AG04449 (cell line): ENCODE results near the gene KISS1R.

Experiments used
- CTCF ChIA-PET: fragments of 350-600 bp; formaldehyde crosslinking; extraction: SDS; loops from one replicate; lab custom pipeline; 2021; ENCODE audit warnings: antibody characterized with exemption; lab: Yijun Ruan, JAX
- POLR2A ChIA-PET: fragments of 400-600, 350-600 bp; formaldehyde crosslinking; extraction: SDS; loops from one replicate; lab custom pipeline; 2020; ENCODE audit warnings: antibody characterized with exemption, inconsistent platforms; lab: Yijun Ruan, JAX
- DNase-seq: peaks from one replicate; pipeline ENCODE4 v3.0.0-alpha.2; 2010; ENCODE audit warnings: low read depth, low spot score
- H3K4me3 ChIP-seq: 2 replicates; pipeline ENCODE4 v1.5.1; 2011; ENCODE audit warnings: low read depth, mild to moderate bottlenecking, control low read depth, low read length
- CTCF ChIP-seq: IDR thresholded peaks from one replicate; pipeline ENCODE4 v1.5.1; 2011; ENCODE audit warnings: mild to moderate bottlenecking, moderate library complexity, low read length, control low read depth, inconsistent platforms; ENCODE audit not compliant: insufficient read depth; ENCODE audit errors: missing control alignments

The KISS1R gene

GRCh38 chr19:928471-929202, 11.5 kb downstream of the KISS1R start:
- POLR2A ChIA-PET = no interaction called here
- DNase-seq = no peak
- no peak for TF ChIP-seq CTCF
- no peak overlapping the region; the same call in 1 of the 2 replicates for H3K4me3 ChIP-seq
- CTCF ChIA-PET = interaction anchor here (1.5 kb wide), 2 partner anchors 42 to 55 kb away, joined by 4 to 11 read pairs; partner anchors contain the start of gene WDR18

GRCh38 chr19:929203-929890, 12.2 kb downstream of the KISS1R start:
- ChIA-PET CTCF (no interaction called here), POLR2A (no interaction called here)

GRCh38 chr19:929891-930258, 12.7 kb downstream of the KISS1R start:
- ChIA-PET POLR2A (no interaction called here), CTCF (interaction anchor here (0.7 kb wide), 1 partner anchor 309 kb away, joined by 3 read pairs; no protein-coding TSS in a partner anchor)

More at GRCh38 chr19:929203-929890, 12.2 kb downstream of the KISS1R start:
- no peak for DNase-seq
- H3K4me3 ChIP-seq = no peak overlapping the region
- TF ChIP-seq CTCF = no peak

GRCh38 chr19:931860-932647, 14.9 kb downstream of the KISS1R start:
- ChIA-PET POLR2A (interaction anchor here (0.7 kb wide), 1 partner anchor 25 kb away, joined by 4 read pairs; no protein-coding TSS in a partner anchor), CTCF (interaction anchor here (0.7 to 2.7 kb wide), 4 partner anchors 9 to 50 kb away, joined by 3 to 12 read pairs (median 6); no protein-coding TSS in a partner anchor)
- no peak overlapping the region for H3K4me3 ChIP-seq
- no peak for DNase-seq
- TF ChIP-seq CTCF = no peak

More at GRCh38 chr19:929891-930258, 12.7 kb downstream of the KISS1R start:
- no peak for DNase-seq
- H3K4me3 ChIP-seq = no peak overlapping the region
- TF ChIP-seq CTCF = no peak

GRCh38 chr19:932648-933552, 15.8 kb downstream of the KISS1R start:
- peak overlapping the region; percentile 32 for H3K4me3 ChIP-seq
- CTCF ChIA-PET = interaction anchor here (0.7 to 2.7 kb wide), 7 partner anchors 10 to 66 kb away, joined by 3 to 12 read pairs (median 4); partner anchors contain the start of gene WDR18
- POLR2A ChIA-PET = interaction anchor here (0.7 to 1.3 kb wide), 2 partner anchors 24 kb away, joined by 4 to 7 read pairs; no protein-coding TSS in a partner anchor
- peak; percentile 26 for DNase-seq
- TF ChIP-seq CTCF = no peak
